Activated B cell treated with CpG ODN at 0.5 μM for 24 hours (primary cell): Measurements from ENCODE around the gene ANKRD49. TPM values are rescaled to one million over a fixed set of nuclear protein-coding genes. Genes with fewer than 3 reads are reported as not detected.
A peak's percentile ranks its signal among the peaks of the same experiment; 100 is the strongest.

Experiments used
- ATAC-seq: fragments of 200-7000 bp; cut with Tn5 transposase; one replicate; pipeline ENCODE4 v1.10.0; 2021; ENCODE audit warnings: low read depth, mild to moderate bottlenecking, moderate library complexity
- CTCF ChIA-PET: fragments of 350-600 bp; sonication (Branson Sonifier 250); formaldehyde crosslinking; loops from one replicate; lab custom pipeline; 2021; ENCODE audit warnings: antibody characterized with exemption; lab: Charles Lee
- POLR2A ChIA-PET: fragments of 350-600 bp; sonication (Branson Sonifier 250); formaldehyde crosslinking; loops from one replicate; lab custom pipeline; 2021; ENCODE audit warnings: antibody characterized with exemption; lab: Charles Lee
- DNase-seq: peaks from one replicate; pipeline ENCODE4 v3.0.0; 2022
- H3K27ac Mint-ChIP-seq: one replicate; pipeline ENCODE4 v1.8.0; 2020; ENCODE audit warnings: mixed read lengths
- H3K27me3 Mint-ChIP-seq: one replicate; pipeline ENCODE4 v1.8.0; 2021; ENCODE audit warnings: mixed read lengths
- H3K36me3 Mint-ChIP-seq: one replicate; pipeline ENCODE4 v1.8.0; 2021; ENCODE audit warnings: low read depth, mixed read lengths
- H3K4me1 Mint-ChIP-seq: one replicate; pipeline ENCODE4 v1.8.0; 2021; ENCODE audit warnings: mixed read lengths
- H3K4me3 Mint-ChIP-seq: one replicate; pipeline ENCODE4 v1.8.0; 2020; ENCODE audit warnings: mild to moderate bottlenecking, mixed read lengths
- H3K9me3 Mint-ChIP-seq: one replicate; pipeline ENCODE4 v1.8.0; 2020; ENCODE audit warnings: mixed read lengths
- intact Hi-C: fragments of 100-400 bp; cut with micrococcal nuclease; formaldehyde crosslinking; loops from one replicate; pipeline ENCODE4 v1.15.1; 2024
- total RNA-seq: library from RNA; stranded (reverse); gene quantifications from 2 replicates; pipeline ENCODE4 v1.2.3, GENCODE V29; 2022
- TF ChIP-seq, protein P1 (sequence below): fragments of 200-600 bp; IDR thresholded peaks from one replicate; pipeline ENCODE4 v1.8.0; 2022; ENCODE audit warnings: antibody characterized with exemption, mild to moderate bottlenecking

ANKRD49 gene
- total RNA-seq, 1 donor from 2014 or later = 46.5 TPM

- ATAC-seq (no peak), DNase-seq (no peak)
- Mint-ChIP-seq H3K27ac (no peak overlapping the region), H3K36me3 (peaks cover 4% of the 10 kb centered on the region), H3K9me3 (no peaks in the 10 kb centered on the region), H3K27me3 (peaks cover 21% of the 10 kb centered on the region), H3K4me1 (peaks cover 7% of the 10 kb centered on the region), H3K4me3 (no peak overlapping the region)
- intact Hi-C loops = no loop called here
- TF ChIP-seq, protein P1, sequence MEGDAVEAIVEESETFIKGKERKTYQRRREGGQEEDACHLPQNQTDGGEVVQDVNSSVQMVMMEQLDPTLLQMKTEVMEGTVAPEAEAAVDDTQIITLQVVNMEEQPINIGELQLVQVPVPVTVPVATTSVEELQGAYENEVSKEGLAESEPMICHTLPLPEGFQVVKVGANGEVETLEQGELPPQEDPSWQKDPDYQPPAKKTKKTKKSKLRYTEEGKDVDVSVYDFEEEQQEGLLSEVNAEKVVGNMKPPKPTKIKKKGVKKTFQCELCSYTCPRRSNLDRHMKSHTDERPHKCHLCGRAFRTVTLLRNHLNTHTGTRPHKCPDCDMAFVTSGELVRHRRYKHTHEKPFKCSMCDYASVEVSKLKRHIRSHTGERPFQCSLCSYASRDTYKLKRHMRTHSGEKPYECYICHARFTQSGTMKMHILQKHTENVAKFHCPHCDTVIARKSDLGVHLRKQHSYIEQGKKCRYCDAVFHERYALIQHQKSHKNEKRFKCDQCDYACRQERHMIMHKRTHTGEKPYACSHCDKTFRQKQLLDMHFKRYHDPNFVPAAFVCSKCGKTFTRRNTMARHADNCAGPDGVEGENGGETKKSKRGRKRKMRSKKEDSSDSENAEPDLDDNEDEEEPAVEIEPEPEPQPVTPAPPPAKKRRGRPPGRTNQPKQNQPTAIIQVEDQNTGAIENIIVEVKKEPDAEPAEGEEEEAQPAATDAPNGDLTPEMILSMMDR = no peak
- CTCF ChIA-PET = interaction anchor here (1.0 to 1.9 kb wide), 2 partner anchors 9 to 11 kb away, joined by 4 to 10 read pairs; no protein-coding TSS in a partner anchor
- POLR2A ChIA-PET = interaction anchor here (1.2 kb wide), 1 partner anchor 57 kb away, joined by 3 read pairs; no protein-coding TSS in a partner anchor
Measured at GRCh38 chr11:94507485-94507884, 13.7 kb downstream of the ANKRD49 start.

GRCh38 chr11:94511932-94512781 lies 18.4 kb downstream of the ANKRD49 start, which contains the start of gene C11orf97:
Gene C11orf97, plus strand, starts transcription at chr11:94512461. Its CDS starts 68 bp downstream, at chr11:94512529.
- POLR2A ChIA-PET = interaction anchor here (1.0 kb wide), 1 partner anchor 18 kb away, joined by 6 read pairs; the partner anchor contains the start of genes ANKRD49 and MRE11
- Mint-ChIP-seq H3K9me3 (no peaks in the 10 kb centered on the region), H3K4me1 (peaks cover 13% of the 10 kb centered on the region), H3K36me3 (no peaks in the 10 kb centered on the region), H3K27ac (no peak within 1 kb of the TSS), H3K4me3 (peak within 1 kb of the TSS; percentile 77), H3K27me3 (peaks cover 36% of the 10 kb centered on the region)
- peak; percentile 30 for DNase-seq
- TF ChIP-seq, protein P1 = no peak
- CTCF ChIA-PET = interaction anchor here (0.6 to 1.1 kb wide), 4 partner anchors 8 to 1283 kb away, joined by 3 to 4 read pairs (median 3); no protein-coding TSS in a partner anchor
- ATAC-seq = peak; percentile 89
- intact Hi-C loops = no loop called here

- Mint-ChIP-seq H3K27ac (no peak overlapping the region), H3K4me1 (peaks cover 13% of the 10 kb centered on the region), H3K4me3 (no peak overlapping the region), H3K9me3 (no peaks in the 10 kb centered on the region), H3K27me3 (peaks cover 36% of the 10 kb centered on the region), H3K36me3 (no peaks in the 10 kb centered on the region)
- ChIA-PET POLR2A (no interaction called here), CTCF (interaction anchor here (0.6 to 1.1 kb wide), 3 partner anchors 9 to 1282 kb away, joined by 3 to 4 read pairs (median 3); no protein-coding TSS in a partner anchor)
- no peak for DNase-seq
- intact Hi-C loops = no loop called here
- TF ChIP-seq, protein P1 = no peak
- no peak for ATAC-seq
Measured at GRCh38 chr11:94513091-94513490, 19.3 kb downstream of the ANKRD49 start.

- ChIA-PET POLR2A (no interaction called here), CTCF (no interaction called here)
- no peaks in the 10 kb centered on the region for H3K9me3 Mint-ChIP-seq
- intact Hi-C loops = no loop called here
- DNase-seq (no peak), ATAC-seq (no peak)
- no peaks in the 10 kb centered on the region for H3K36me3 Mint-ChIP-seq
- TF ChIP-seq, protein P1 = no peak
- peaks cover 33% of the 10 kb centered on the region for H3K27me3 Mint-ChIP-seq
- no peak overlapping the region for H3K4me3 Mint-ChIP-seq
- no peak overlapping the region for H3K27ac Mint-ChIP-seq
- H3K4me1 Mint-ChIP-seq = peaks cover 13% of the 10 kb centered on the region
Measured at GRCh38 chr11:94515398-94515797, 21.6 kb downstream of the ANKRD49 start.

DNA sequence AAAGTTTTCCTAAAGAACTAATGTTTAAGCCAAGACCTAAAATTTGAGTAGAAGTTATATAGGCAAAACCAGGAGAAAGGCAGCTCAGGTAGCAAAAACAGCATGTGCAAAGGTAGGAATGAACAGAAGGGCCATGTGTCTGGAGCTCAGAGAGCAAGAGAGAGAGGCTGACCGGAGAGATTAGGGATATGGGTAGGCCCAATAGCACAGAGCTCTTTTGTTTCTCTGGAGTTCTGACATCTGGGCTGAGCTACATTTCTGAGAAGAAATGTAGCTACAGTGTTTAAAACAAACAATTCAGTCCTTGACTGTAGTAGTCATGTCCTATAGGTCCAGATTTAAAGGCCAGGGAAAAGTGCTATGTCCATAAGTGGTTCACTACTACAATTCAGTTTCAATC lies 22.9 kb downstream of the ANKRD49 start:
- peaks cover 20% of the 10 kb centered on the region for H3K27me3 Mint-ChIP-seq
- ATAC-seq (no peak), DNase-seq (no peak)
- TF ChIP-seq, protein P1 = no peak
- ChIA-PET POLR2A (interaction anchor here (0.9 kb wide), 1 partner anchor 26 kb away, joined by 3 read pairs; no protein-coding TSS in a partner anchor), CTCF (interaction anchor here (0.7 to 1.2 kb wide), 6 partner anchors 9 to 621 kb away, joined by 3 to 5 read pairs (median 3); no protein-coding TSS in a partner anchor)
- H3K27ac Mint-ChIP-seq = no peak overlapping the region
- intact Hi-C loops = no loop called here
- H3K36me3 Mint-ChIP-seq = no peaks in the 10 kb centered on the region
- no peak overlapping the region for H3K4me3 Mint-ChIP-seq
- no peaks in the 10 kb centered on the region for H3K9me3 Mint-ChIP-seq
- peaks cover 13% of the 10 kb centered on the region for H3K4me1 Mint-ChIP-seq
